Thyroid gland (tissue), 4 donors: Measurements from ENCODE around the gene TCF7L1. TPM values are rescaled to one million over a fixed set of nuclear protein-coding genes. Genes with fewer than 3 reads are reported as not detected.

ENCODE experiments used
- DNase-seq, 2 donors: peaks; one replicate each; pipeline ENCODE4 v3.0.0-alpha.2; 2019
- H3K27ac ChIP-seq, 3 donors: fragments of 200-600 bp; sonication (generic); 1 replicate in 2 of 3; 2 replicates in 1 of 3; pipeline ENCODE4 v1.5.1; 2016 to 2019; ENCODE audit warnings: mild to moderate bottlenecking in 1 of 3, moderate library complexity in 1 of 3
- H3K27me3 ChIP-seq: fragments of 200-600 bp; sonication (generic); one replicate; pipeline ENCODE4 v1.5.1; 2019
- H3K36me3 ChIP-seq, 2 donors: fragments of 200-600 bp; sonication (generic); one replicate each; pipeline ENCODE4 v1.5.1; 2016 to 2019
- H3K4me1 ChIP-seq, 2 donors: fragments of 200-600 bp; sonication (generic); one replicate each; pipeline ENCODE4 v1.5.1; 2017 to 2019
- H3K4me3 ChIP-seq, 3 donors: fragments of 200-600 bp; sonication (generic); replicated peaks in 1 of 3; 1 replicate in 2 of 3; 2 replicates in 1 of 3; pipeline ENCODE4 v1.5.1; 2016; ENCODE audit warnings: mild to moderate bottlenecking in 1 of 3
- H3K9me3 ChIP-seq: fragments of 200-600 bp; sonication (generic); one replicate; pipeline ENCODE4 v1.5.1; 2017
- CTCF ChIP-seq, 6 experiments: fragments of 200-600 bp in 3 of 6; fragments of 450-650 bp in 3 of 6; sonication (generic) in 3 of 6; IDR thresholded peaks; one replicate each; pipeline ENCODE4 v1.5.1; 2016 to 2019; ENCODE audit warnings: antibody characterized with exemption in 6 of 6, mild to moderate bottlenecking in 2 of 6, inconsistent platforms in 1 of 6, moderate library complexity in 1 of 6
- POLR2A ChIP-seq, 2 donors: fragments of 450-650 bp; IDR thresholded peaks; one replicate each; pipeline ENCODE4 v1.6.1; 2017; ENCODE audit warnings: antibody characterized with exemption in 2 of 2, mild to moderate bottlenecking in 2 of 2, moderate library complexity in 1 of 2
- WGBS, 2 donors: methylation state at CpG; one replicate each; pipeline ENCODE4 v1.1.5; 2017; 5-methylcytosine and 5-hydroxymethylcytosine counted together
- intact Hi-C: fragments of 100-400 bp; cut with DNase I; formaldehyde crosslinking; loops from one replicate; pipeline ENCODE4 v1.15.1; 2023
- total RNA-seq, 4 donors: library from RNA; depleted of rRNA; stranded (reverse); fragments of >200 nt; gene quantifications; one replicate each; pipeline ENCODE4 v1.2.3, GENCODE V29; 2016

Gene TCF7L1
- total RNA-seq, 4 donors from 2014 or later: 3.1 to 12.1 (median 8.7) TPM

- no peak for DNase-seq
- no peaks in the 10 kb centered on the region for H3K9me3 ChIP-seq
- H3K27ac ChIP-seq: no peak overlapping the region
- H3K4me1 ChIP-seq: peaks cover 31 to 67% of the 10 kb centered on the region in 2 donors
- WGBS, 2 donors: 80 to 86% methylated on average over 2 of the region's 2 CpGs
- no peaks in the 10 kb centered on the region for H3K36me3 ChIP-seq
- no peak overlapping the region for H3K4me3 ChIP-seq
- intact Hi-C loops: no loop called here
- no peaks in the 10 kb centered on the region for H3K27me3 ChIP-seq
- TF ChIP-seq POLR2A (IDR thresholded peaks at IDR 0.05): no peak
- no peak for TF ChIP-seq CTCF (IDR thresholded peaks at IDR 0.05)
Measured at GRCh38 chr2:85250045-85250444, 116.9 kb downstream of the TCF7L1 start.

- intact Hi-C loops: no loop called here
- H3K4me3 ChIP-seq: no peak overlapping the region
- no peaks in the 10 kb centered on the region for H3K27me3 ChIP-seq
- no peak for TF ChIP-seq POLR2A (IDR thresholded peaks at IDR 0.05)
- TF ChIP-seq CTCF (IDR thresholded peaks at IDR 0.05): no peak
- peaks cover 38 to 68% of the 10 kb centered on the region in 2 donors for H3K4me1 ChIP-seq
- peak overlapping the region in 1 of 3 donors; percentile 0 for H3K27ac ChIP-seq
- 73 to 85% methylated on average over 3 of the region's 3 CpGs for WGBS, 2 donors
- H3K9me3 ChIP-seq: no peaks in the 10 kb centered on the region
- DNase-seq: no peak
- H3K36me3 ChIP-seq: no peaks in the 10 kb centered on the region
Measured at GRCh38 chr2:85251070-85251616, 118.0 kb downstream of the TCF7L1 start.

- intact Hi-C loops: no loop called here
- H3K27ac ChIP-seq: no peak overlapping the region
- H3K36me3 ChIP-seq: no peaks in the 10 kb centered on the region
- TF ChIP-seq POLR2A (IDR thresholded peaks at IDR 0.05) (no peak), CTCF (IDR thresholded peaks at IDR 0.05) (no peak)
- H3K9me3 ChIP-seq: no peaks in the 10 kb centered on the region
- no peaks in the 10 kb centered on the region for H3K27me3 ChIP-seq
- peaks cover 48 to 68% of the 10 kb centered on the region in 2 donors for H3K4me1 ChIP-seq
- no peak for DNase-seq
- 66 to 70% methylated on average over 5 of the region's 5 CpGs for WGBS, 2 donors
- H3K4me3 ChIP-seq: no peak overlapping the region
Measured at GRCh38 chr2:85253890-85254289, 120.7 kb downstream of the TCF7L1 start.

- TF ChIP-seq CTCF (IDR thresholded peaks at IDR 0.05): no peak
- TF ChIP-seq POLR2A (IDR thresholded peaks at IDR 0.05): no peak
- H3K4me1 ChIP-seq: peaks cover 48 to 68% of the 10 kb centered on the region in 2 donors
- WGBS, 2 donors: 69 to 73% methylated on average over 11 of the region's 11 CpGs
- H3K27ac ChIP-seq: peak overlapping the region in 2 of 3 donors; percentile 51 to 93
- intact Hi-C loops: no loop called here
- no peaks in the 10 kb centered on the region for H3K36me3 ChIP-seq
- no peaks in the 10 kb centered on the region for H3K27me3 ChIP-seq
- no peak for DNase-seq
- H3K9me3 ChIP-seq: no peaks in the 10 kb centered on the region
- H3K4me3 ChIP-seq: no peak overlapping the region
Measured at GRCh38 chr2:85254540-85255300, 121.5 kb downstream of the TCF7L1 start.

GRCh38 chr2:85255456-85255812 lies 122.2 kb downstream of the TCF7L1 start:
- Histone ChIP-seq H3K4me3 (no peak overlapping the region), H3K9me3 (no peaks in the 10 kb centered on the region), H3K27ac (peak overlapping the region in 2 of 3 donors; percentile 51 to 93), H3K27me3 (no peaks in the 10 kb centered on the region), H3K36me3 (no peaks in the 10 kb centered on the region), H3K4me1 (peaks cover 49 to 70% of the 10 kb centered on the region in 2 donors)
- 35 to 51% methylated on average over 6 of the region's 6 CpGs for WGBS, 2 donors
- no peak for DNase-seq
- intact Hi-C loops: no loop called here
- TF ChIP-seq CTCF (IDR thresholded peaks at IDR 0.05): no peak
- TF ChIP-seq POLR2A (IDR thresholded peaks at IDR 0.05): no peak
